Measurements from ENCODE around the gene LGALS3BP.

GRCh38 chr17:79011451-79012147 is 31.9 kb upstream of the LGALS3BP start:
- no peak for TF ChIP-seq POLR2AphosphoS5 (IDR thresholded peaks at IDR 0.05; ENCODE audit: low read depth, low read length)
- no peak for TF ChIP-seq CTCF (IDR thresholded peaks at IDR 0.05)
- no peak for TF ChIP-seq TCF7L2 (IDR thresholded peaks at IDR 0.05; ENCODE audit: low read depth, low read length)
- TF ChIP-seq SIN3A (IDR thresholded peaks at IDR 0.05; ENCODE audit: borderline replicate concordance, insufficient read depth, low read depth, low read length): no peak

Data from Panc1 (cell line).